ENCODE measurements around the gene PNPLA1.
A peak's percentile ranks its signal among the peaks of the same experiment; 100 is the strongest.

The PNPLA1 gene

GRCh38 chr6:36246506-36247268, 23.2 kb upstream of the PNPLA1 start:
- Histone ChIP-seq H3K27ac (no peak overlapping the region), H3K4me3 (no peak overlapping the region)
- TF ChIP-seq, protein P1, sequence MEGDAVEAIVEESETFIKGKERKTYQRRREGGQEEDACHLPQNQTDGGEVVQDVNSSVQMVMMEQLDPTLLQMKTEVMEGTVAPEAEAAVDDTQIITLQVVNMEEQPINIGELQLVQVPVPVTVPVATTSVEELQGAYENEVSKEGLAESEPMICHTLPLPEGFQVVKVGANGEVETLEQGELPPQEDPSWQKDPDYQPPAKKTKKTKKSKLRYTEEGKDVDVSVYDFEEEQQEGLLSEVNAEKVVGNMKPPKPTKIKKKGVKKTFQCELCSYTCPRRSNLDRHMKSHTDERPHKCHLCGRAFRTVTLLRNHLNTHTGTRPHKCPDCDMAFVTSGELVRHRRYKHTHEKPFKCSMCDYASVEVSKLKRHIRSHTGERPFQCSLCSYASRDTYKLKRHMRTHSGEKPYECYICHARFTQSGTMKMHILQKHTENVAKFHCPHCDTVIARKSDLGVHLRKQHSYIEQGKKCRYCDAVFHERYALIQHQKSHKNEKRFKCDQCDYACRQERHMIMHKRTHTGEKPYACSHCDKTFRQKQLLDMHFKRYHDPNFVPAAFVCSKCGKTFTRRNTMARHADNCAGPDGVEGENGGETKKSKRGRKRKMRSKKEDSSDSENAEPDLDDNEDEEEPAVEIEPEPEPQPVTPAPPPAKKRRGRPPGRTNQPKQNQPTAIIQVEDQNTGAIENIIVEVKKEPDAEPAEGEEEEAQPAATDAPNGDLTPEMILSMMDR (IDR thresholded peaks at IDR 0.05) = no peak
- DNase-seq (ENCODE audit: low spot score) = no peak

- no peak for DNase-seq (ENCODE audit: low spot score)
- H3K27ac ChIP-seq = no peak overlapping the region
- no peak overlapping the region for H3K4me3 ChIP-seq
- TF ChIP-seq, protein P1 (IDR thresholded peaks at IDR 0.05) = no peak
Observed at GRCh38 chr6:36247693-36248092, 22.2 kb upstream of the PNPLA1 start.

DNA sequence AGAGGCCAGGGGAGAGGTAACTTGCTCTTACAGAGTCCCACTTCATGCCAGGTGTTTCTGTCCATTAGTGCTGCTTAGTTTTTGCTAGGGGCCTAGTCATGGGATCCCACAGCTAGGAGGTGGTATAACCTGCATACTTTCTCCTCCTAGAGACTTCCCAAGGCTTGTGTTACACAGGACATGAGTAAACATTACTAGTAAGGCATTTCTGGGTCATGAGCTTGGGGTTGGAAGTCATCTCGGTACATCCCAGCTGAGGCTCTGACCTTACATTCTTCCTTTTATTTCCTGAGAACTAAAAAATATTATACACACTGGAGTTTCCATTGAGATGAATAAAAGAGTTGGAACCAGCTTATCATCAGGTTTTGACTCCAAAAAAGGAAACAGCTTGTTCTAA, 20.9 kb upstream of the PNPLA1 start:
- Histone ChIP-seq H3K4me3 (no peak overlapping the region), H3K27ac (peak overlapping the region in 1 of 2 donors; percentile 51)
- no peak for DNase-seq (ENCODE audit: low spot score)
- TF ChIP-seq, protein P1 (IDR thresholded peaks at IDR 0.05) = no peak

DNA sequence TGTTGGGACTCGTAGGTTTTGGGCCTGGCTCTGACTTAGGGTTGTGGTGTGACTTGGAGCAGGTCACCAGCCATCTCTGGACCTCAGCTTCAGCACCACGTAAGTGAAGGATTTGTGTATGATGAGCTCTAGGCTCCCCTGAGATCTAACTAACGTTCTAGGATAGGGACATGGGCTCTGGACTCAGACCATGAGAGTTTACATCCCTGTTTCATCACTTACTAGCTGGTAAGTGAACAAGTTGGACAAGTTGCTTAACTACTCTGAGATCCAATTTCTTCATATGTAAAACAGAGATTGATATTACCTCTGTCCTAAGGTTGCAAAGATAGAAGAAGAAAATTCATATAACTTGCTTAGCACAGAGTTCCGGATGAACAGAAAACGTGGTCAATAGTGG, 20.3 kb upstream of the PNPLA1 start:
- Histone ChIP-seq H3K27ac (peak overlapping the region in 1 of 2 donors; percentile 51), H3K4me3 (no peak overlapping the region)
- TF ChIP-seq, protein P1 (IDR thresholded peaks at IDR 0.05) = no peak
- no peak for DNase-seq (ENCODE audit: low spot score)

GRCh38 chr6:36252005-36252404, 17.9 kb upstream of the PNPLA1 start:
- Histone ChIP-seq H3K4me3 (no peak overlapping the region), H3K27ac (no peak overlapping the region)
- DNase-seq (ENCODE audit: low spot score) = no peak
- TF ChIP-seq, protein P1 (IDR thresholded peaks at IDR 0.05) = no peak

- TF ChIP-seq, protein P1 (IDR thresholded peaks at IDR 0.05) = no peak
- Histone ChIP-seq H3K4me3 (no peak overlapping the region), H3K27ac (no peak overlapping the region)
- no peak for DNase-seq (ENCODE audit: low spot score)
Observed at GRCh38 chr6:36263390-36264000, 6.4 kb upstream of the PNPLA1 start.

GRCh38 chr6:36265744-36266143, 4.1 kb upstream of the PNPLA1 start:
- no peak for DNase-seq (ENCODE audit: low spot score)
- H3K27ac ChIP-seq = no peak overlapping the region
- TF ChIP-seq, protein P1 (IDR thresholded peaks at IDR 0.05) = no peak
- H3K4me3 ChIP-seq = no peak overlapping the region

Data from coronary artery (tissue), 2 donors.